K562 (cell line): ENCODE results near the gene P4HTM. TPM values are rescaled to one million over a fixed set of nuclear protein-coding genes. Genes with fewer than 3 reads are reported as not detected.

Source experiments
- ATAC-seq: fragments of 200-7000 bp; cut with Tn5 transposase; 3 replicates; pipeline ENCODE4 v1.9.1; 2020; ENCODE audit warnings: moderate library complexity
- BruUV-seq: library from RNA; stranded (reverse); fragments of 400-500 nt; replicated peaks from 2 replicates; lab custom pipeline; 2021; lab: Mats Ljungman, UMichigan
- CTCF ChIA-PET: fragments of 300-600 bp; formaldehyde crosslinking; extraction: SDS; loops from one replicate; lab custom pipeline; 2021; ENCODE audit warnings: low intra/inter-chr PET ratio; lab: Yijun Ruan, JAX
- POLR2A ChIA-PET: fragments of 300-600, 350-650 bp; sonication (Branson Sonifier 250); formaldehyde crosslinking; extraction: SDS; loops from one replicate; lab custom pipeline; 2021; ENCODE audit warnings: antibody characterized with exemption, inconsistent platforms; lab: Yijun Ruan, JAX
- DNase-seq, 4 experiments: peaks; one replicate each; pipeline versions ENCODE4 v3.0.0 to v3.0.0-alpha.2; 2011 to 2018; ENCODE audit warnings: low spot score in 3 of 4, mixed read lengths in 3 of 4; ENCODE audit errors: extremely low read depth in 1 of 4
- FAIRE-seq: peaks from 2 replicates; lab custom pipeline; 2011; peaks lifted over from hg19 to GRCh38; lab: Jason Lieb, UNC
- H2AFZ ChIP-seq: 2 replicates; pipeline ENCODE4 v1.6.0; 2011; ENCODE audit warnings: low read depth, low read length, control low read depth, inconsistent platforms
- H3K27ac ChIP-seq: fragments of 200-600 bp; 3 replicates; pipeline ENCODE4 v1.8.0; 2011; ENCODE audit warnings: low read depth, mild to moderate bottlenecking, control low read depth, inconsistent platforms, low read length, moderate library complexity, mixed read lengths; ENCODE audit errors: extremely low read depth
- H3K27me3 ChIP-seq, 2 experiments: fragments of 300-600 bp in 1 of 2; 2 replicates in 1 of 2; 3 replicates in 1 of 2; pipeline versions ENCODE4 v1.6.0 to v1.8.0; 2011; ENCODE audit warnings: inconsistent platforms in 2 of 2, low read length in 2 of 2, mild to moderate bottlenecking in 1 of 2, mixed read lengths in 1 of 2, moderate library complexity in 1 of 2; ENCODE audit not compliant: control insufficient read depth in 2 of 2, insufficient read depth in 2 of 2
- H3K36me3 ChIP-seq: fragments of 300-600 bp; 3 replicates; pipeline ENCODE4 v1.8.0; 2011; ENCODE audit warnings: mild to moderate bottlenecking, low read length, inconsistent platforms; ENCODE audit not compliant: control insufficient read depth, insufficient read depth
- H3K4me1 ChIP-seq, 2 experiments: fragments of 200-600 bp in 1 of 2; replicated peaks in 1 of 2; 2 replicates in 1 of 2; 3 replicates in 1 of 2; pipeline versions ENCODE4 v1.5.1 to v1.8.0; 2011; ENCODE audit warnings: inconsistent platforms in 2 of 2, low read length in 2 of 2, mild to moderate bottlenecking in 1 of 2, mixed read lengths in 1 of 2, moderate library complexity in 1 of 2; ENCODE audit not compliant: control insufficient read depth in 2 of 2, insufficient read depth in 2 of 2
- H3K4me2 ChIP-seq: 2 replicates; pipeline ENCODE4 v1.6.1; 2011; ENCODE audit warnings: low read length, control low read depth, inconsistent platforms, mixed read lengths; ENCODE audit not compliant: insufficient read depth
- H3K4me3 ChIP-seq: fragments of 200-600 bp; sonication (generic), shearing (Covaris generic); 2 replicates; pipeline ENCODE4 v1.5.1; 2016; ENCODE audit warnings: control low read depth, inconsistent platforms
- H3K79me2 ChIP-seq: fragments of 200-600 bp; 3 replicates; pipeline ENCODE4 v1.8.0; 2011; ENCODE audit warnings: low read length, inconsistent platforms; ENCODE audit not compliant: control insufficient read depth, insufficient read depth
- H3K9ac ChIP-seq, 2 experiments: 2 replicates each; pipeline versions ENCODE4 v1.6.0 to v1.6.1; 2011; ENCODE audit warnings: low read depth in 2 of 2, low read length in 2 of 2, control low read depth in 1 of 2, inconsistent platforms in 1 of 2, mild to moderate bottlenecking in 1 of 2, mixed read lengths in 1 of 2; ENCODE audit not compliant: insufficient read depth in 1 of 2
- H3K9me1 ChIP-seq: one replicate; pipeline ENCODE4 v1.6.0; 2011; ENCODE audit warnings: inconsistent platforms, mild to moderate bottlenecking, low read length, moderate library complexity; ENCODE audit not compliant: control insufficient read depth, insufficient read depth
- H3K9me3 ChIP-seq: replicated peaks from 2 replicates; pipeline ENCODE4 v1.5.1; 2011; ENCODE audit warnings: low read depth, low read length, inconsistent platforms; ENCODE audit not compliant: control insufficient read depth, insufficient read depth
- H4K20me1 ChIP-seq: replicated peaks from 2 replicates; pipeline ENCODE4 v1.6.1; 2011; ENCODE audit warnings: low read length, inconsistent platforms, mixed read lengths; ENCODE audit not compliant: control insufficient read depth, insufficient read depth
- DPF2 ChIP-seq: fragments of 450-650 bp; IDR thresholded peaks from 2 replicates; pipeline ENCODE4 v1.6.1; 2016
- E2F8 ChIP-seq: fragments of 450-650 bp; IDR thresholded peaks from 2 replicates; pipeline ENCODE4 v1.7.1; 2018; ENCODE audit warnings: mild to moderate bottlenecking, low read depth; ENCODE audit not compliant: partially characterized antibody
- KDM1A ChIP-seq, 2 experiments: fragments of 450-650 bp; IDR thresholded peaks; 2 replicates each; pipeline ENCODE4 v1.6.1; 2016; ENCODE audit warnings: mild to moderate bottlenecking in 2 of 2
- PATZ1 ChIP-seq: fragments of 250-450 bp; sonication (Bioruptor Pico); IDR thresholded peaks from 2 replicates; pipeline ENCODE4 v1.5.0; 2020; ENCODE audit warnings: mild to moderate bottlenecking, borderline replicate concordance
- POLR2AphosphoS5 ChIP-seq: IDR thresholded peaks from 2 replicates; pipeline ENCODE4 v1.6.1; 2011; ENCODE audit warnings: mild to moderate bottlenecking, low read depth, low read length, moderate library complexity; ENCODE audit not compliant: control insufficient read depth, insufficient read depth
- POU5F1 ChIP-seq: fragments of 150-350 bp; IDR thresholded peaks from 2 replicates; pipeline ENCODE4 v1.6.1; 2014; ENCODE audit warnings: borderline replicate concordance, low read length, low read depth, mild to moderate bottlenecking; ENCODE audit not compliant: partially characterized antibody
- SRF ChIP-seq, 2 experiments: fragments of 250-450, 450-650 bp in 1 of 2; sonication (Bioruptor Pico) in 1 of 2; sonication (generic) in 1 of 2; formaldehyde crosslinking; IDR thresholded peaks; 2 replicates each; pipeline versions ENCODE4 v1.5.0 to v1.5.1; 2020 to 2022; ENCODE audit warnings: mild to moderate bottlenecking in 1 of 2, missing genetic modification reagents in 1 of 2
- ZBTB9 ChIP-seq: fragments of 450-650 bp; formaldehyde crosslinking; IDR thresholded peaks from 2 replicates; pipeline ENCODE4 v1.4.0; 2020; ENCODE audit warnings: mild to moderate bottlenecking, moderate library complexity
- ZNF174 ChIP-seq: fragments of 250-450 bp; sonication (Bioruptor Pico); IDR thresholded peaks from 2 replicates; pipeline ENCODE4 v1.4.0; 2020; ENCODE audit warnings: mild to moderate bottlenecking
- ZNF699 ChIP-seq: fragments of 250-450 bp; sonication (Bioruptor Pico); IDR thresholded peaks from 2 replicates; pipeline ENCODE4 v1.8.0; 2021; ENCODE audit warnings: mild to moderate bottlenecking, moderate library complexity; ENCODE audit not compliant: insufficient replicate concordance
- WGBS: fragments of 100-300 bp; shearing (Covaris generic); methylation state at CpG from one replicate; pipeline ENCODE4 v1.1.6; 2016; ENCODE audit warnings: low coverage, mixed read lengths; ENCODE audit not compliant: insufficient coverage; ENCODE audit errors: missing lambda C conversion rate; 5-methylcytosine and 5-hydroxymethylcytosine counted together
- in situ Hi-C: fragments of 300-500 bp; cut with MboI; formaldehyde crosslinking; loops from 4 replicates; pipeline ENCODE4 v1.15.0; 2018; ENCODE audit warnings: inconsistent platforms, mixed read lengths
- intact Hi-C: fragments of 100-400 bp; cut with micrococcal nuclease; formaldehyde crosslinking; loops from 2 replicates; pipeline ENCODE4 v1.14.2; 2022
- polyA plus RNA-seq, 8 experiments: library from polyadenylated mRNA; depleted of rRNA in 4 of 8; stranded (reverse) in 5 of 8; unstranded in 3 of 8; fragments of >200 nt; fragmentation: Nextera tagmentation in 2 of 8; fragmentation: Illumina TruSeq in 1 of 8; extraction: Ambion mirVana in 2 of 8; extraction: Trizol in 1 of 8; gene quantifications; 2 replicates each; pipeline versions ENCODE4 v1.2.1 to v1.2.3, GENCODE V29; 2011 to 2014; ENCODE audit warnings: inconsistent platforms in 1 of 8, missing spikeins in 1 of 8
- total RNA-seq, 7 experiments: library from RNA; depleted of rRNA in 6 of 7; stranded (reverse); fragments of >200 nt in 6 of 7; fragmentation: Illumina TruSeq in 2 of 7; extraction: Trizol in 2 of 7; gene quantifications; 2 replicates each; pipeline versions ENCODE4 v1.2.1 to v1.2.3, GENCODE V29; 2011 to 2021; ENCODE audit warnings: low replicate concordance in 1 of 7
- TF ChIP-seq, protein P1 (sequence below): fragments of 250-450 bp; sonication (Bioruptor Pico); IDR thresholded peaks from 2 replicates; pipeline ENCODE4 v1.8.0; 2021; ENCODE audit warnings: borderline replicate concordance, mild to moderate bottlenecking, moderate library complexity; ENCODE audit not compliant: poor library complexity, severe bottlenecking

The P4HTM gene
- total and polyA plus RNA-seq, 9 of the 15 experiments (the other 6 are each of a cell fraction or from before 2014, with no cell fraction given): 0.09 to 0.66 (median 0.25) TPM; not detected in 2

GRCh38 chr3:48974076-48974864, 15.8 kb upstream of the P4HTM start:
- H3K36me3 ChIP-seq: peaks cover 82% of the 10 kb centered on the region
- TF ChIP-seq POLR2AphosphoS5: no peak
- TF ChIP-seq KDM1A (IDR thresholded peaks at IDR 0.05): no peak
- no peak for TF ChIP-seq SRF (CRISPR knock-in tag; IDR thresholded peaks at IDR 0.05)
- no peak for TF ChIP-seq E2F8
- no peak for TF ChIP-seq PATZ1 (CRISPR knock-in tag)
- no peak for TF ChIP-seq ZNF699 (CRISPR knock-in tag)
- TF ChIP-seq POU5F1: no peak
- TF ChIP-seq ZBTB9: no peak
- TF ChIP-seq DPF2: no peak
- TF ChIP-seq, protein P1, sequence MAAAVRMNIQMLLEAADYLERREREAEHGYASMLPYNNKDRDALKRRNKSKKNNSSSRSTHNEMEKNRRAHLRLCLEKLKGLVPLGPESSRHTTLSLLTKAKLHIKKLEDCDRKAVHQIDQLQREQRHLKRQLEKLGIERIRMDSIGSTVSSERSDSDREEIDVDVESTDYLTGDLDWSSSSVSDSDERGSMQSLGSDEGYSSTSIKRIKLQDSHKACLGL (CRISPR knock-in tag): no peak
- TF ChIP-seq ZNF174 (CRISPR knock-in tag): no peak

More at GRCh38 chr3:48974076-48974864, 15.8 kb upstream of the P4HTM start:
- no peaks in the 10 kb centered on the region for H3K9me3 ChIP-seq
- WGBS: 95% methylated on average over 10 of the region's 10 CpGs
- CTCF ChIA-PET: no interaction called here
- no TSS peak for BruUV-seq
- in situ Hi-C loops (no loop called here), intact Hi-C loops (no loop called here)
- H3K27me3 ChIP-seq: no peaks in the 10 kb centered on the region
- no peaks in the 10 kb centered on the region for H4K20me1 ChIP-seq
- no peak for ATAC-seq
- H2AFZ ChIP-seq: no peak overlapping the region
- no peaks in the 10 kb centered on the region for H3K4me1 ChIP-seq
- POLR2A ChIA-PET: interaction anchor here (0.5 to 1.7 kb wide), 5 partner anchors 12 to 91 kb away, joined by 3 to 5 read pairs (median 3); no protein-coding TSS in a partner anchor
- H3K4me2 ChIP-seq: no peak overlapping the region
- FAIRE-seq: no peak
- H3K9ac ChIP-seq: no peak overlapping the region
- no peaks in the 10 kb centered on the region for H3K79me2 ChIP-seq
- no peaks in the 10 kb centered on the region for H3K9me1 ChIP-seq
- no peak overlapping the region; the same call in 2 of the 3 replicates for H3K27ac ChIP-seq
- no peak overlapping the region for H3K4me3 ChIP-seq
- no peak for DNase-seq
